ENCODE measurements around the gene ATP6V1C2.

The ATP6V1C2 gene

DNA sequence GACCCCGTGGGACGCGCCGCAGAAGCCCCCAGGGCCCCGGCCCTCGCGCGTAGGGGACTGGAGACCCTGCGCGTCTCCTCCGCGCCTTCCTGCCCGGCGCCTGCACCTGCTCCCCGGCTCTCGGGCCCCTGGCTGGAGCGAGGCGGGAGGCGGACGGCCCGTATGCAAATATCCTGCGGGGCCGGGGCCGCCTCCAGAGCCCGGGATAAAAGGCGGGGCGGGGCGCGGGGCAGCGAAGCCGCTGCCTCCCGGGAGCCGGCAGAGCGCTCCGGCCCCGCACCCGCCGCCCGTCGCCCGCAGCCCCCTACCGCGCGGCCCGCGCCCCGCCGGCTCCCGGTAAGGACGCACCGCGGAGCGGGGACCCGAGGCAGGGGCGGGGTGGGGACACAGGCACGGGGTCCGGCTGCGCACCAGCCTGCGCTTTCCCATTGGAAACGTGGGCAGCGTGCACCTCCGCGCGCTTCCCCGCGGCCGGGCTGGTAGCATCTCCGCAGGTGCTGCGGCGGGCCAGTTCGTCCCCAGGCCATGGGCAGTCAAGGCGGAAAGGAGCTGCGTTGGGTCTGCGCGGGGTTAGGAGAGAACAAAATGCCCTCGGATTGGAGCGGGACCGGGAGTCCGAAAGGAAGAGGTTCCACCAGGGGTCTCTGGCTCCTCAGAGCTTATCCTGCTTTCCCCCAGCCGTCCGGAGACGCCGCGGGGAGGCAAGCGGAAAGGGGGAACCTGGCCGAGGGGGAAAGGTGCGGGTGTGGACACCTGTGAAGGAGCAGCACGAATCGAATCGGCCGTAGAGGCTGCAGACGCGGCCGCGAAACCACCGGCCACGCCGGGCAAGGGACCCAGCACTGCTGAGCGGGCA, at the start of gene ATP6V1C2:
Gene ATP6V1C2 (plus strand): TSS at position 235 of the 856 bp plus-strand sequence. CDS start 1,220 bp downstream, outside the sequence.
- DNase-seq, result no peak

DNA sequence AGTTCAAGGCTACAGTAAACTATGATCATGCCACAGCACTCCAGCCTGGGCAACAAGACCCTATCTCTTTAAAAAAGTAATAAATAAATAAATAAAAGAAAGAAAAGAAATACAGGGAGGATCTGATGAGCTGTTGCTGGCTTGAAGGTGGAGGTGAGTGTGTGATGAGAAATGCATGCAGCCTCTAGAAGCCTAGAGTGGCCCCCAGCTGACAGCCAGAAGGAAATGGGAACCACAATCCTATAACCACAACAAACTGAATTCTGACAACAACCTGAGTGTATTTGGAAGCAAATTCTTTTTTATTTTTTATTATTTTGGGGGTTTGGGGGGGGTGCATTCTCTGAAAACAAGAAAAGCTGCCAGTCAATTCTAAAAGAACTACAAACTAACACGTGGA, 46.3 kb upstream of the ATP6V1C2 start:
- DNase-seq, result no peak

DNA sequence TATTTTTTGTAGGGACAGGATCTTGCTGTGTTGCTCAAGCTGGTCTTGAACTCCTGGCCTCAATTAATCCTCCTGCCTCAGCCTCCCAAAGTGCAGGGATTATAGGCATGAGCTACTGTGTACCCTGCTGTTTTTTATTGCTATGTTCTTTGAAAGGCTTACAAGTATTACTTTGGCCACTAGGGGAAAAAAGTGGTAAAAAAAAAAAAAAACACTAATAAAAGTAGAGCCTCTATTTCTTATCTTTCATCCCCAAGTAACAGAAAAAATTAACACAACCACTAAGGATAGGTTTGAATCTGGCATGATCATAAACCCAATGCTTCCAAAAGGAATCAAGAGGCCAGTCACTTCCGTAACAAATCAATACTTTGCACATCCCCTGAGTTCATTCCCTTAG, 43.2 kb upstream of the ATP6V1C2 start:
- no peak for DNase-seq

DNA sequence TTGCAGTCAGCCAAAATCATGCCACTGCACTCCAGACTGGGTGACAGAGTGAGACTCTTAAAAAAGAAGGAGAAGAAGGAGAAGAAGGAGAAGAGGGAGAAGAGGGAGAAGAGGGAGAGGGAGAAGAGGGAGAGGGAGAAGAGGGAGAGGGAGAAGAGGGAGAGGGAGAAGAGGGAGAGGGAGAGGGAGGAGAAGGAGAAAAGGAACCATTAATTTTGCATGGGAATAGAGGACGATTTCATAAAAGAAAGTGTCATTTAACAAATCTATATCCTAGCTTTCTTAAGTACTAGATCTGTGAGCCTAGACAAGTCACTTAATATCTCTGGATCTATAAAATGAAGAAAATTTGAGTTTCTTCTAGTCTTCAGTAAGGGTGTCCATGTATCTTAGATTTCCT, 41.2 kb upstream of the ATP6V1C2 start:
- DNase-seq, result no peak

DNA sequence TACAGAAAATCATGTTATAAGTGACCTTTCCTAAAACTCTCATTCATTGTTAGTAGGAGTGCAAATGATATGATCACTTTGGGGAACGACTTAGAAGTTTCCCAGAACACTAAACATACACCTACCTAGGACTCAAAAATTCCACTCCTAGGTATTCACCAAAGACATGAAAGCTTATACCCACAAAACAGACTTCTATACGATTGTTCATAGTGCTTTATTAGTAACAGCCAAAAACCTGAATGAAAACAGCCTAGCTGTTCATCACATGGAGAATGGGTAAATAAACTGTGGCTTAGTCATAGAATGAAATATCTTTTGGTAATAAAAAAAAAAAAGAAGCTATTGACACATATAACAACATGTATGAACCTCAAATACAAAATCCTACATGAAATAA, 40.5 kb upstream of the ATP6V1C2 start:
- no peak for DNase-seq

GRCh38 chr2:10686176-10686730, 35.2 kb upstream of the ATP6V1C2 start:
- DNase-seq, result no peak

DNA sequence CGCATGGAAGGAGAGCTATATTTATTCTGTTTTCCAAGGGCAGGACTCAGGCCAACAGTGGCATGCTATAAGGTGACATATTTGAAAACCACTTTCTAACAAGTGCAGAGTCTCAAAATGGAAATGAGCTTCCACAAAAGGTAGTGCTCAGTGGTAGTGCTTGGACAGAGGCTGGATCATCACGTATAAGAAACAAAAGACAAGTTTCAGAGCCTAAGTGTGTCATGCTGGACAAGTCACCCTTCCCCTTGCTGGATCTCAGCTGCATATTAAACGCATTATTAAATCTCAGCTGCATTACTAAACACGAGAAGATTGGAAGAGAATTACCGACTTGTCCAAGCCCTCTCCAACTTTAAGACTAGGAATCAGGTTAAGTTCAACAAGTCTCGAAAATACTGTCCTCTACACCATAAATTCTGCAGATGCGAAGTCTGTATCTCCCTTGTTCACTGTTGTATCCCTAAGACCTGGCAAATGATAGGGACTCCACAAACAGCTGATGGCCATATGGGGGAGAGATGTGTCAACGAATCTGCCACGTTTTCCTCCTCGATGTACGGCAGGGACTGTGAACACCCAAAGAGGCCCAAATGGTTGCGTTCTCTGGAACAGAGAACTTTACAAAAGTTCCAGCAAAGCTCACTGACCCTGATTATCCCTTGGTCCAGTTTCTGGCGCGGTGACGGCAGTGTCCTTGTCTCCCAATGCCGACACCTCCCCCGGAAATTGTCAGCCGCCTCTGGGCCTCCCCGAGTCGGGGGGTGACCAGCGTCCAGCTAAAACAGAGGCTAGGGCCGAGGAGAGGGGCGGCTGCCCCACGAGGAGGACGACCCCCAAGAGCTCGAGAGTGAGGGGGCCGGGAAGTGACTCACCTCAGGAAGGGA, 32.3 kb upstream of the ATP6V1C2 start:
- DNase-seq, result no peak

DNA sequence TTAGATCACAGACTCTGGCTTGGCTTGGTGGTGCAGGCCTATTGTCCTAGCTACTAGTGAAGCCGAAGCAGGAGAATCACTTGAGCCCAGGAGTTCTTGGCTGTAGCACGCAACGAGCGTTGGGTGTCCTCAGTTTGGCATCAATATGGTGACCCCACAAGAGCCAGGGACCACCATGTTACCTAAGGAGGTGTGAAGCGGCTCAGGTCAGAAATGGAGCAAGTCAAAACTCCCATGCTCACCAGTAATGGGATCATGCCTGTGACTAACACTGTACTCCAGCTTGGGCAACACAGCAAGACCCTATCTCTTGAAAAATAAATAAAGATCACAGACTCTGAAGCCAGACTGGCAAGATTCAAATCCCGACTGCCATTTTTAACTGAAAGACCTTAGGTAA, 29.9 kb upstream of the ATP6V1C2 start:
- no peak for DNase-seq

GRCh38 chr2:10700078-10700803, 21.2 kb upstream of the ATP6V1C2 start:
- no peak for DNase-seq

- DNase-seq, result no peak
Measured at GRCh38 chr2:10704034-10704594, 17.3 kb upstream of the ATP6V1C2 start.

- no peak for DNase-seq
Measured at GRCh38 chr2:10706033-10706432, 15.4 kb upstream of the ATP6V1C2 start.

- no peak for DNase-seq
Measured at GRCh38 chr2:10707831-10708230, 13.6 kb upstream of the ATP6V1C2 start.

- DNase-seq, result no peak
Measured at GRCh38 chr2:10709290-10709939, 12.0 kb upstream of the ATP6V1C2 start.

- DNase-seq, result no peak
Measured at GRCh38 chr2:10712185-10712809, 9.1 kb upstream of the ATP6V1C2 start.

DNA sequence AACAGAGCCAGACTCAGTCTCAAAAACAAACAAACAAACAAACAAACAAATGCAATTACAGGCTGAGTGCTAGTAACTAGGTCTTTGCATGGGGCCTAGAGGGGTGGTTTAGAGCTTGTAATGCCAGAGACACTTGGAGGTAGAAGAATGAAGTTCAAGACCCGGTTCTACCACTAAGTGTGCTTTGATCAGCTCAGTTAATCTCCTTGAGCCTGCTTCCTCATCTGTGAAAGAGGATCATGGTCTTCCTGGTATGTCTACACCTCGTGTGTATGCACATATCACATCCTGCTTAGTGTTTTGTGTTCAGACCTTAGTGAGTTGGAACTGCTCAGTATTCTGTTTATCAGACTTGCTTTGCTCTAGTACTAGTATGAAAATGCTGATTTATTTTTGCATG, 4.8 kb upstream of the ATP6V1C2 start:
- DNase-seq, result no peak

DNA sequence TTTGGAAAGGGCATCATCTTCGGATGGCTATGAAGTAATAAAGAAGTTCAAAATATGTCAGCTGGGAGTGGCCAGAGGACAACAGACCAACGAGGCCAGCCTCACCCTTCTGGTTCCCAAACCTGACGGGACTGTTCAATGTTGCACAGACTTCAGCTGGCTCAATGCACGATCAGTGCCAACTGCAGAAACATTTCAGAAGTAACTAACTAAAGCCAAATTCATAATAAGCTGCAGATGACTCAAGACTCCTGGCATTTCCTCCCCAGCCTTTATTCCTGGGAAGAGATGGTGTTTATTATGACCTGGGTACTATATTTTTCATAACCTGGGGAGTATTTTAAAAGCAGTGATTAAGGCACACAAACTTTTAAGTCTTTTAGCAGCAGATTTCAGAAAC, 3.8 kb upstream of the ATP6V1C2 start:
- DNase-seq, result no peak

- DNase-seq, result no peak
Measured at GRCh38 chr2:10720306-10720705, 1.1 kb upstream of the ATP6V1C2 start.

DNA sequence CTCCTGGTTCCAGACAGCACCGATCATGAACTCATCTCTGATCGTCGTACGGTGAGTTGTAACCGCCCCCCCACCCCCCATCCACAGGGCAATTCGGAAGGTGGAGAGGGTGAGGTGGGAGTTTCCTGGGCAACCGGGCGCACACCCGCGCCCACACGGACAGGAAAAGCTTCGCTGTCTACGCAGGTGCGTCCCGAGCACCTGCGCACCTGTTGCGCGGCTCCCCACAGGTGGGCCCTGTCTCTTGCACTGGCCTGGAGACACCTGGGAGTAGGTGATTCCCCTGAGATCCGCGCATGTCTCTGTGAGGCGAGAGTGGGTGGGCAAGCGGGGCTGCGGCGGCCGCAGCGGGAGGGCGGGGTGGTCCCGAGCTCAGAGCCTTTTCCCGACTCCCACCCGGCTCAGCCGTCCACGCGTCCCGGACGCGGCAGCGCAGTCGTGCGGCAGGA, 459 bp upstream of the ATP6V1C2 start:
- no peak for DNase-seq

DNA sequence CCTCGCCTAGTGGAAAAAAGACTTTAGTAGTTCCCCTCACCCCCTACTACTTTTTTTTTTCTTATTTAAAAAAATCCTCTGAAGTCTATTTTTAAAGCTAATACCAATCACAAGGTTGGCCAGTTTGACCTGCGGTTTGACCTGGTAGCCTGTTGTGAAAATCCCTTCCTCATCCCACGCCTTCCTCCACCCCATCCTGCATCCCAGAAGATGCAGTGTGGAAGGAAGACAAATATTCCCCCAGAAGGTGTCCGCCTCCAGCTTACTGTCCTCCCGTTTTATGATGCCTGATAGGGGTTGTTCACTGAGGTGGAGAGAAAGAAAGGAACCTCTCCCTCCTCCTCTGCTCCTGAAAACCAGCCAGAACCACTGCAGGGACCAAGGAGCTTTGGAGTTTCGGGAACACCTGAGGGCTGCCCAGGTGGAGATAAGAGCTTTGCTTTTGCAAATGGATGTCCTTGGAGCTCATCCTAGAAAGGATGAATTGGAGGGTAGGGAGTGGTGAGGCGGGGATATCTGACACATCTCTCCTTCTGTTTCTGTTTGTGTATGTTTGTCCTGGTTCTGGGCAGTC, 909 bp downstream of the ATP6V1C2 start:
- no peak for DNase-seq

DNA sequence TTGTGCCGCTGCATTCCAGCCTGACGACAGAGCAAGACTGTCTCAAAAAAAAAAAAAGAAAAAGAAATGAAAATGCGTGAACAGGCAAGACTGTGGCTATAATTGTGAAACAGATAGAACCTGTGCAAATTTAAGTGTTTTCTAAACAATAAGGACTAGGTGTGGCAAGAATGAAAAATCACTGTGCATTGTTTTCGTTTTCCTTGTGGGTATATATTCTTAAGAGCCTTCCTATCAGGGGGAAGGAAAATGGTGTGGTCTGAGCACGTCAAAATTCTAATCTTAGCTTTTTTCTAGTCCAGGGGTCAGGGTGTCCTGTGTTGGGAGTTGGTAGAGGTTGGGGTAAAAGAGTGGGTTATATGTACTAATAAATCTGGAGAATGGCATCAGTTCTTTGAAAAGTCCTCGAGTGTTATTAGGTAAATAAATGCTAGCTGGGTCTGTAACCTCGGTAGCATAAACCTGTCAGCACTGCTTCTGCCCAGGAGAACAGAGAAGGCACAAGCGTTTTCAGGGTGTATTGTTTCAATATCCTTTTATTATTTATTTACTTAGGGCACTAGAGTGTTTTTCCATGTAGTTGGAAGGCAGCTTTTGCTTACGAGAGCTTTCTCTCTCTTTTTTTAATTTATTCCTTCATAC, 11.6 kb downstream of the ATP6V1C2 start:
- no peak for DNase-seq

DNA sequence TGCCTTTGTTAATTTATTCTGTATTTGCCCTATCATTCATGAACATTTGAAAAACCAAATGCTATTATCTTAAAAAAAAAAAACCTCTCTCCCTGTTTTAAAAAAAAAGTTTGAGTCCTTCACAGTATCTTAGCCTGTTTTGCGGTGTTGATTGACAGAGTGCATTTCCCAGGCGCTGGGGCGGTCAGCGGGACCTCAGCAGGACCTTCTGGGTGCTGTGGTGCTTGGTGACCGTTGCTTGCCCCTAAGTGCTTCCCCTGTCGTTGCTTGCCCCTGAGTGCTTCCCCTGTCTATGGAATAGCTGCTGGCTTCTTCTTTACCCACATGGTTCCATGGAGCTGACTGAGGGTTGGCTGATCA, 12.1 kb downstream of the ATP6V1C2 start:
- no peak for DNase-seq

Data from NCI-H1048 (cell line).